Embryonic facial prominence (tissue), 1 donor: Measurements from ENCODE around the gene OR4C12.
"Not testable (repeated sequence)": the region's sequence is repeated elsewhere in the genome, so short reads cannot be mapped to it uniquely, and the experiment has no call there.

Experiments used
- DNase-seq: peaks from one replicate; pipeline ENCODE4 v3.0.0-alpha.2; 2016; ENCODE audit errors: extremely low spot score

OR4C12 gene

GRCh38 chr11:49982435-49982834 is at the start of gene OR4C12:
Gene OR4C12, minus strand, starts transcription at chr11:49982535. Its CDS starts 34 bp downstream, at chr11:49982501.
- DNase-seq, result not testable (repeated sequence)

GRCh38 chr11:50030193-50030592 is 47.9 kb upstream of the OR4C12 start:
- no peak for DNase-seq

DNA sequence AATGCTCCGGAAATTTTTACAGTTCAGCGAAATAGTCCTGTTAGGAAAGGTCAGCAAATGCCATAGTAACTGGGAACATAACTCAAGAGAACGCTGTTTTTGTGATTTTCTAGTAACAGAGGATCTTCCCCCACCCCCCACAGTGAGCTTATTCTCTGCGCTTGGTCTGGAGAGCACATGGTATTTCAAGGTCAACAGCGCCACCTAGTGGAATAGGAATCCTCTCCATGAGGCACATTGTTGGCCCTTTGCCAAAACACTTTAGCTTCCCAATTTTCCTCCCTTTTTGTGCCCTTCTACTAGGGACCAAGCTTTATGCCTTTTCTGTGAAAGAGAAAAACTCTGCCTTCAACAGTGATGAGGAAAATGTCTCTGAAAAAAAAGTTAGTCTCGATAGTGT is 13.2 kb upstream of the OR4C12 start:
- DNase-seq, result no peak

GRCh38 chr11:49973439-49973838 is 8.9 kb downstream of the OR4C12 start:
- not testable (repeated sequence) for DNase-seq

- no peak for DNase-seq
These were observed 30.2 kb downstream of the OR4C12 start, which contains the start of gene OR4C13 for GRCh38 chr11:49952091-49952490. Gene OR4C13, plus strand, starts transcription at chr11:49952391. Its CDS starts 32 bp downstream, at chr11:49952423.

DNA sequence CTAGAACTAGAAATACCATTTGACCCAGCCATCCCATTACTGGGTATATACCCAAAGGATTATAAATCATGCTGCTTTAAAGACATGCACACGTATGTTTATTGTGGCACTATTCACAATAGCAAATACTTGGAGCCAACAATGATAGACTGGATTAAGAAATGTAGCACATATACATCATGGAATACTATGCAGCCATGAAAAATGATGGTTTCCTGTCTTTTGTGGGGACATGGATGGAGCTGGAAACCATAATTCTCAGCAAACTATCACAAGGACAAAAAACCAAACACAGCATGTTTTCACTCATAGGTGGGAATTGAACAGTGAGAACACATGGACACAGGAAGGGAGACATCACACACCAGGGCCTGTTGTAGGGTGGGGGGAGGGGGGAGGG is 33.6 kb downstream of the OR4C12 start:
- DNase-seq, result not testable (repeated sequence)
